ENCODE data around the gene LDLRAD4.
"Not testable (repeated sequence)": the region's sequence is repeated elsewhere in the genome, so short reads cannot be mapped to it uniquely, and the experiment has no call there.

LDLRAD4 gene

GRCh38 chr18:13594551-13594950 is 376.0 kb downstream of the LDLRAD4 start:
- no peak for DNase-seq (ENCODE audit: low spot score)

DNA sequence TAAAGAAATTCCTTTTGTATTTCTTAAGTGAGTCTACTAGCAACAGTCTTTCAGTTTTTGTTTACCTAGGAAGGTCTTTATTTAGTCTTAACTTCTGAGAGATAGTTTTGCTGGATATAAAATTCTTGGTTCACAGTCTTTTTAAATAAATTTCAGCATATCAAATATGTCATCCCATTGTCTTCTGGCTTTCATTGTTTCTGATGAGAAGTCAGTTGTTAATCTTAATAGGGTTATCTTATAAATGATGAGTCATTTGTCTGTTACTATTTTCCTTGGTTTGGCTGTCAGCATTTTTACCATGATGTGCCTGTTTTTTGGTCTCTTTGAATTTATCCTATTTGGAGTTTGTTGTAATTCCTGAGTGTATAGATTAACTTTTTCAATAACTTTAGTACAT is 378.5 kb downstream of the LDLRAD4 start:
- no peak for DNase-seq (ENCODE audit: low spot score)

- DNase-seq (ENCODE audit: low spot score): no peak
These were observed 380.0 kb downstream of the LDLRAD4 start for GRCh38 chr18:13598591-13598990.

DNA sequence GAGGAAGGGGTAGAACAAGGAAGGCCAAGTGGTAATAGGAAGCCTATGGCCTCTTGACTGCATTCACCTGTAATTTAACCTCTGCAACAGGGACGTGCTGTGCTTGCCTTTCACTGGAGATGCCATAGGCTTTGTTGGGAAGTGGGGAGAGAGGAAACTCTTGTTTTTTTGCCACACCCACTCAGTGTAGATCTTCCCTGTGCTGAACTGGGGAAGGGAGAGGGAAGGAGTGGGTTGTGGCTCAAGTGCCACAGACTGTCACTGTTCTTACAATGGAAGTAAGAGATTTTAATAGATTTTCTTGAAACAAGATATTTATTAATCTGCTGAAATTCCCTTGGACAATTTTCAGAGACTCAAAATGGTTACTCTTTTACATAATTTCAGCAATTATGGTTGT is 380.5 kb downstream of the LDLRAD4 start:
- no peak for DNase-seq (ENCODE audit: low spot score)

GRCh38 chr18:13603304-13604019 is 384.9 kb downstream of the LDLRAD4 start:
- DNase-seq (ENCODE audit: low spot score): no peak

GRCh38 chr18:13604786-13605185 is 386.2 kb downstream of the LDLRAD4 start:
- no peak for DNase-seq (ENCODE audit: low spot score)

DNA sequence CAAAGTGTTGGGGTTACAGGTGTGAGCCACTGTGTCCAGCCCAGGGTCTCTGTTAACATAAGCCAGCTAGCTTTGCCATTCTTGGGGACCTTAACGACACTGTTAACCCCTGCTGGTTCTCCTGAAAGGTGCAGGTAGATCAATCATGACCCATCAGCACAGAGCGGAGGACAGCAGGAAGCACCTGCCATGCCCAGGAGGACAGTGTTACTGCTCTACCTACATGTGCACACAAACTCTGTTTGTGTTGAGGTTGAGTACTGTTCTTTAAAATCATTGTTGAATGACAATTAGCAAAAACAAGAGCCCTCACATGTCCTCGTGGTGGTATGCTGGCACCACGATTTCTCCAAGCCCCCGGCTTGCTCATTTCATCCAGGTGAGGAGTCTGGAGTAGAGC is 386.9 kb downstream of the LDLRAD4 start:
- DNase-seq (ENCODE audit: low spot score): no peak

- DNase-seq (ENCODE audit: low spot score): no peak
These were observed 387.3 kb downstream of the LDLRAD4 start for GRCh38 chr18:13605901-13606300.

- DNase-seq (ENCODE audit: low spot score): no peak
These were observed 388.2 kb downstream of the LDLRAD4 start for GRCh38 chr18:13606604-13607254.

GRCh38 chr18:13608024-13608562 is 389.5 kb downstream of the LDLRAD4 start:
- DNase-seq (ENCODE audit: low spot score): not testable (repeated sequence)

DNA sequence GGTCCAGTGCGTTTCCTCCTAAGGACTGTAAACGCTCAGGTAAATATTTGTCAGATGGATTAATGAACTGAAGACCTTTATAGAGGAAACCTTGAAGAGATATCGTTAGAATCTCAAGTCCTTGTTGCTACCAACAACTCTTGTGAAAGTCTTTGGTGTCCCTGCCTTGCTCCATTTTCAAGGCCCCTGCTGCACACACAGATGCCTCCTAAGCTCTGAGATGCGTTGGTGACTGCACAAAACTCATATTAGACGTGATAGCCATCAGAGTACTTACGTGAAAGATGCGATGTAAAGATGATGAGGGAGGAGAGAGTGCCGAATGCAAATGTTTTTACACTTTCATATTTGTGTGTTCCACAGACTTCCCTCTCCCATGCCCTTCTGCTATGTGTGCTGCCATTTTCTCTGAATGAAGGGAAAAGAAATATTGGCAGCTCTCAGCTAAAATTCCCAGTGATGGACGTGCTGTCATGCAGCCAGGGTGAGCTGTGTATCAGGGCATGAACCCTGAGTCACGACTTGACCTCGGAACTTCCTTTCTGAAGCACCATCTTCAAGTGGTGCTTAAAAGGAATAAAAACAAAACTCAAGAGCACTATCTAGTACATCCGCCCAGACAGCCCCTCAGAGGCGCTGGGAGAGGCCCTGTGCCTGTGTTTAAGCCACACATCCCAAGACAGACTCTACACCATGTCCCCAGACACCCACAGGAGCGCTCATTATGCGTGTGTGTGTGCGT is 390.4 kb downstream of the LDLRAD4 start:
- DNase-seq (ENCODE audit: low spot score): no peak

- no peak for DNase-seq (ENCODE audit: low spot score)
These were observed 392.1 kb downstream of the LDLRAD4 start for GRCh38 chr18:13610555-13611141.

DNA sequence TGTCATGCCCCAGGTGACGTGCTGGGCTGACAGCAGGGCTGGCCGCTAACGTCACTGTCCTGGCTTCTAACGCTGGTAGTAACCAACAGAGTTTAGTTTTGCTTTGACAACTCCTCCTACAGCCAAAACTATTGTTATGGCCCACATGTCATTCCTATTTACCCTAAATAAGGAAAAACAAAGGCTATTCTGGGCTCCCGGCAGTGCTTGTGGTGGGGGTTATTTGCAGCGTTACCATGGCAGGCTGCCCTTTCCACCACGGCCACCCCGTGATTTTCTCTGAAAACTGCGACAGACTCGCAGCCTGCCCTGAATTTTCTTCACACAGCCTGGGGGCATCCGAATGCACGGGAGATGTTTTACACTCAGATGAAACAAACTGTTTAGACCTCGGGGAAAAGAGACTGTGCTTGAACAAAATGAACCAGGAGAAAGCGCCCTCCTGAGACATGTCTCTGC is 392.6 kb downstream of the LDLRAD4 start:
- peak; percentile 64 for DNase-seq (ENCODE audit: low spot score)

- peak; percentile 47 for DNase-seq (ENCODE audit: low spot score)
These were observed 393.1 kb downstream of the LDLRAD4 start for GRCh38 chr18:13611601-13612195.

GRCh38 chr18:13612196-13612997 is 393.8 kb downstream of the LDLRAD4 start:
- no peak for DNase-seq (ENCODE audit: low spot score)

GRCh38 chr18:13613099-13613498 is 394.5 kb downstream of the LDLRAD4 start:
- DNase-seq (ENCODE audit: low spot score): no peak

GRCh38 chr18:13613591-13614501 is 395.3 kb downstream of the LDLRAD4 start:
- no peak for DNase-seq (ENCODE audit: low spot score)

DNA sequence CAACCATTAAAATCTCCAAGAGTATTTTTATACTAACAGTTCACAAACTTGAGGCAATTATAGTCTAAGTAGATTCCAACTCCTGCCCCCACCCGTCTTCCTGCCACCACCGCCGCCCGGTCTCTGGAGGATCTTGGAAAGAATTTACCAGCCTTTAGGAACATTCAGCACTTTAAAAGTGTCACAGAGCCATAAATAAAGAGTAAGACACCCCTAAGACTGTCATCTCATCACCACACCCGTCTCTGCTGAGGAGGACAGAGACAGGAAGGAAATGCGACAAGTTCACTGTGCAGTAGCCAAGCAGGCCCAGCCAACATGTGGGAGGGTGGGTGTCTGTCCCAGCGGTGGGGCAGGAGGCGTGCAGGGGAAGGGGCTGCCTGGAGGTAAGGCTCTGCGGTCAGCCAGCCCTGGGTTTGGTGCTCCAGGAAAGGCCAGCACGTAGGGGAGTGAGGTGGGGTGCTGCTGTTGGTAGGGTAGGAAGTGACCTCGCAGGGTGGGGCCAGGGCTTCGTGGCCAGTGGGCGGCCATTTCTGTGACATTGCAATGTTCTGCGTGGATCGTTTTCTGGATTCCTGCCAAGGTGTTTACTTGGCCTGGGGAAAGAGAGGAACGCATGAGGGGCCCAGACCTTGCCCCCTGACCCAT is 396.2 kb downstream of the LDLRAD4 start:
- no peak for DNase-seq (ENCODE audit: low spot score)

GRCh38 chr18:13615432-13615861 is 396.9 kb downstream of the LDLRAD4 start:
- no peak for DNase-seq (ENCODE audit: low spot score)
